Activated CD4-positive, alpha-beta memory T cell treated with anti-CD3 and anti-CD28 coated beads, Interleukin-2, amount 10 ng/mL, durations not matched to agents 7 days and 5 days (primary cell): ENCODE results near the gene MTUS2. TPM values are rescaled to one million over a fixed set of nuclear protein-coding genes. Genes with fewer than 3 reads are reported as not detected.
A peak's percentile ranks its signal among the peaks of the same experiment; 100 is the strongest.

Experiments
- CTCF ChIA-PET: fragments of 350-600 bp; sonication (Branson Sonifier 250); formaldehyde crosslinking; loops from one replicate; lab custom pipeline; 2021; ENCODE audit warnings: antibody characterized with exemption, inconsistent platforms; lab: Charles Lee
- POLR2A ChIA-PET: fragments of 350-600 bp; sonication (Branson Sonifier 250); formaldehyde crosslinking; loops from one replicate; lab custom pipeline; 2021; ENCODE audit warnings: antibody characterized with exemption; lab: Charles Lee
- DNase-seq: peaks from one replicate; pipeline ENCODE4 v3.0.0-alpha.2; 2020
- H3K27ac Mint-ChIP-seq: one replicate; pipeline ENCODE4 v1.8.0; 2021; ENCODE audit warnings: mild to moderate bottlenecking, mixed read lengths
- H3K27me3 Mint-ChIP-seq: one replicate; pipeline ENCODE4 v1.8.0; 2021; ENCODE audit warnings: mixed read lengths
- H3K36me3 Mint-ChIP-seq: one replicate; pipeline ENCODE4 v1.8.0; 2021; ENCODE audit warnings: low read depth, mixed read lengths
- H3K4me1 Mint-ChIP-seq: one replicate; pipeline ENCODE4 v1.8.0; 2021; ENCODE audit warnings: mixed read lengths
- H3K4me3 Mint-ChIP-seq: one replicate; pipeline ENCODE4 v1.8.0; 2021; ENCODE audit warnings: mild to moderate bottlenecking, mixed read lengths
- H3K9me3 Mint-ChIP-seq: one replicate; pipeline ENCODE4 v1.8.0; 2021; ENCODE audit warnings: mixed read lengths
- total RNA-seq, 2 experiments: library from RNA; stranded (reverse); gene quantifications; one replicate each; pipeline ENCODE4 v1.2.3, GENCODE V29; 2021

MTUS2 gene
- total RNA-seq, result not detected

GRCh38 chr13:28820099-28821051 is at the start of gene MTUS2:
Gene MTUS2 (plus strand): TSS chr13:28820339.
- ChIA-PET CTCF (interaction anchor here (0.8 kb wide), 1 partner anchor 16 kb away, joined by 3 read pairs; no protein-coding TSS in a partner anchor), POLR2A (no interaction called here)
- Mint-ChIP-seq H3K9me3 (peaks cover 9% of the 10 kb centered on the region), H3K4me3 (peak within 1 kb of the TSS; percentile 48), H3K27me3 (peaks cover 47% of the 10 kb centered on the region), H3K4me1 (peaks cover 3% of the 10 kb centered on the region), H3K36me3 (no peaks in the 10 kb centered on the region), H3K27ac (no peak within 1 kb of the TSS)
- no peak for DNase-seq

DNA sequence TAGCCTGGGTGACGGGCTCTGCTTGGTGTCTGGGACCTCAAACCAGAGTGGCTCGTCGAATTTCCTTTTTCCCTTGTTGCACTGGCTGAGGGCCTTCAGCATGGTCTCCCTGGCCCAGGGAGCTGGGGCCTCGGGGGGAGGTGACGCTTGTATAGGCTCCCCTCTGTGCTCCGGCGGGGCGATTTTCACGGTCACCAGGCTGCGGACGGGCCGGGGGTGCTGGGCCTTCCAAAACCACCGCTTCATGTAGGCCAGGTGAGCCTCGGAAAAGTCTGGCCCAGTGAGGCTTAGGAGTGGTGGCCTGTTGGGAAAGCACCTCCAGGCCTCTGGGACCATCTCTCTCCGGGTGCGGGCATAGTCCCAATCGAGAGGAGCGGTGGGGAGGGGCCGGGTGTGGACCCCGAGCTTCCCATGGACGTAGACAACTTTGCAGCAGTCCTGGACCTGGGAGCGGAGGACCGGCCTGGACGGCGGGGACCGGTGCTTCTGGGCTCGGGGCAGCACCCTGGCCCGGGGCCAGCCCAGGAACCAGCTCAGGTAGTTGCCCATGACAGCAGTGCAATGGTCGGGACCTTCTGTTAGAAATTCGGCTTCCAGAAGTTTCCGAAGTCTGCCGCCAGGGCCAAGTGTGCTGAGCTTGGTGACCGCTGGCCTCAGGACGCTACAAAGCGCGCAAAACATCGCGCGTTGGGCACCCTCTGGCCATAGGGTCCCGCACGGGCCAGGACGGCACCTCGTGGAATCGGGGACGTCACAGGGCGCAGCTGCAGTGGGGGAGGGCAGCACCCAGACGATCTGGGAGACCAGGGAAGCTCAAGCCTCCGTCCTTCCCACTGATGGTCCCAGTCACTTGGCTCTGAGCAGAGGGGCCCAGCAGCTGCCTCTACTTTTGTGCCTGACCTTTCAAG is 41.6 kb upstream of the MTUS2 start:
- POLR2A ChIA-PET, result no interaction called here
- H3K4me1 Mint-ChIP-seq, result no peaks in the 10 kb centered on the region
- H3K9me3 Mint-ChIP-seq, result peaks cover 11% of the 10 kb centered on the region
- no peak overlapping the region for H3K27ac Mint-ChIP-seq
- no peak for DNase-seq
- H3K36me3 Mint-ChIP-seq, result peaks cover under 1% of the 10 kb centered on the region
- peaks cover 13% of the 10 kb centered on the region for H3K27me3 Mint-ChIP-seq
- CTCF ChIA-PET, result no interaction called here
- no peak overlapping the region for H3K4me3 Mint-ChIP-seq

DNA sequence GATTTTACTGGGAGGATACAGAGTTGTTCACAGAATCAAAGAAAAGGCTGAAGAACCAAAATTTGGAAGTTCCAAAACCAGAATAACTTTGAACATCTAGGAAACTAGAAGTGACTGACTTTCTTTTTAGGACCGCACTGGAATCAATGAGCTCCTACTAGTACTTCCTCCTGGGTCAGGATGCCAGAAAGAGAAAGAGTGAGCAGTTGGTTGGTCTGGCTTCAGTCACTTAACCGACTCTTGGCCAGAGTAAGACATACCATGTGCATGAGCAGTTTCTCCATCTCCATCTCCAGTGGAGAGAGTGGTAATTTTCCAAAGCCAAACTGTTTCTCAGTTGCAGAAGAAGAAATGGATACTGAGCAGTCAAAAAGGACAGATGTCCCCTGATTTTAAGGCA is 27.1 kb upstream of the MTUS2 start:
- CTCF ChIA-PET, result no interaction called here
- no peak overlapping the region for H3K4me3 Mint-ChIP-seq
- POLR2A ChIA-PET, result no interaction called here
- no peak for DNase-seq
- no peaks in the 10 kb centered on the region for H3K9me3 Mint-ChIP-seq
- no peaks in the 10 kb centered on the region for H3K36me3 Mint-ChIP-seq
- H3K4me1 Mint-ChIP-seq, result peaks cover 3% of the 10 kb centered on the region
- H3K27me3 Mint-ChIP-seq, result peaks cover 29% of the 10 kb centered on the region
- no peak overlapping the region for H3K27ac Mint-ChIP-seq

GRCh38 chr13:28794396-28794795 is 25.7 kb upstream of the MTUS2 start:
- Mint-ChIP-seq H3K27me3 (peaks cover 27% of the 10 kb centered on the region), H3K9me3 (no peaks in the 10 kb centered on the region), H3K27ac (no peak overlapping the region), H3K4me3 (no peak overlapping the region), H3K36me3 (no peaks in the 10 kb centered on the region), H3K4me1 (peaks cover 3% of the 10 kb centered on the region)
- ChIA-PET CTCF (interaction anchor here (1.1 kb wide), 1 partner anchor 16 kb away, joined by 3 read pairs; no protein-coding TSS in a partner anchor), POLR2A (no interaction called here)
- DNase-seq, result no peak

GRCh38 chr13:28796938-28797257 is 23.2 kb upstream of the MTUS2 start:
- no peaks in the 10 kb centered on the region for H3K36me3 Mint-ChIP-seq
- CTCF ChIA-PET, result interaction anchor here (0.6 to 1.5 kb wide), 23 partner anchors 8 to 1855 kb away, joined by 3 to 11 read pairs (median 4); partner anchors contain the start of genes POMP and SLC46A3
- no peak overlapping the region for H3K27ac Mint-ChIP-seq
- H3K4me1 Mint-ChIP-seq, result peaks cover 3% of the 10 kb centered on the region
- POLR2A ChIA-PET, result no interaction called here
- no peak overlapping the region for H3K4me3 Mint-ChIP-seq
- H3K27me3 Mint-ChIP-seq, result peaks cover 26% of the 10 kb centered on the region
- no peak for DNase-seq
- no peaks in the 10 kb centered on the region for H3K9me3 Mint-ChIP-seq

DNA sequence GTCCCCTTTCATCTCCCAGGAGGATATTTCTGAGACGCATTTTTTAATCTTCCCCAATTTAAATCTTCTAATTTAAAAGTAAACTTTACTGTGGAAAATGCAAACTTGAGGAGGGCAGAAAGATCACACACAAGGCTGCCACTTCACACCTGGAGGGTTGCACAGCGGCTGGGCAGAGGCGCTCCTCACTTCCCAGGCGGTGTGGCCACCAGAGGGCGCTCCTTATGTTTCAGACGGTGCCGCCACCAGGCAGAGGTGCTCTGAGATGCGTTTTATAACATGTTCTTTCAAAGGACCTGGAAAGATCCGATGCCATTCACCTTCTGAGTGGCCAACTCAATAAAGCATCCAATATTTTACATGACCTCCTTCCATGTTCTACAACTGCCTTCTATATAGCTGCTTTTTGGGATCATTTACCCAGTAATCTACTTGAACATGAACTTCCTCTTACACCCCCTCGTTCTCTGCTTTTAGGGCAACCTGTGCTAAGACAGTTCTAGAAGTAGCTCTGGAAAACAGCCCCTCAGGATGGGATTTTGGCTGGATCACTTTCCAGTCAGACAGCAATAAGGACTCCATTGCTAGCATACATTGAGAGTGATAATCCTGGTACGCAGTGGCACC is 14.8 kb upstream of the MTUS2 start:
- ChIA-PET POLR2A (no interaction called here), CTCF (interaction anchor here (0.9 to 1.0 kb wide), 2 partner anchors 9 to 15 kb away, joined by 3 to 4 read pairs; no protein-coding TSS in a partner anchor)
- Mint-ChIP-seq H3K4me1 (no peaks in the 10 kb centered on the region), H3K27me3 (peaks cover 6% of the 10 kb centered on the region), H3K4me3 (no peak overlapping the region), H3K9me3 (peaks cover 13% of the 10 kb centered on the region), H3K27ac (no peak overlapping the region), H3K36me3 (no peaks in the 10 kb centered on the region)
- DNase-seq, result peak; percentile 37

DNA sequence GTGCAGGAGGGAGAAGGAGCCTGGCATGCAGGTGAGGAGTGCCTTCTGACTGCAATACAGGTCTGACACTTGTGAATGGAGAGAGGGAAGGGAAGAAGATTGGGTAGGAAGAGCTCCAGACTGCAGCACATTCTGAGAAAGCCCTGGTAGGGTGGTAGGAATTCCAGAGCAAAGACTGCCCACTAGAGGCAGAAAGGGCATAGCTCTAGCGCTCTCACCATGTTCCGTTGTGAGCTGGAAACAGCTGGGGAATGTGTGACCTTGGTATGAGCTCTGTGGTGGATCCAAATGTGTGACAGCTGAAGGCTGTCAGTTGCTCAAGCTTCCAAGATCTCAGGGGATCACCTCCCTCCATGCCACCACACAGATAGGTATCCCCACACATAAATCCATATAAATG is 2.9 kb upstream of the MTUS2 start:
- Mint-ChIP-seq H3K9me3 (no peaks in the 10 kb centered on the region), H3K27ac (no peak overlapping the region), H3K36me3 (no peaks in the 10 kb centered on the region), H3K4me3 (no peak overlapping the region), H3K27me3 (peaks cover 36% of the 10 kb centered on the region), H3K4me1 (peaks cover 3% of the 10 kb centered on the region)
- ChIA-PET POLR2A (no interaction called here), CTCF (interaction anchor here (1.2 kb wide), 1 partner anchor 545 kb away, joined by 4 read pairs; no protein-coding TSS in a partner anchor)
- no peak for DNase-seq

DNA sequence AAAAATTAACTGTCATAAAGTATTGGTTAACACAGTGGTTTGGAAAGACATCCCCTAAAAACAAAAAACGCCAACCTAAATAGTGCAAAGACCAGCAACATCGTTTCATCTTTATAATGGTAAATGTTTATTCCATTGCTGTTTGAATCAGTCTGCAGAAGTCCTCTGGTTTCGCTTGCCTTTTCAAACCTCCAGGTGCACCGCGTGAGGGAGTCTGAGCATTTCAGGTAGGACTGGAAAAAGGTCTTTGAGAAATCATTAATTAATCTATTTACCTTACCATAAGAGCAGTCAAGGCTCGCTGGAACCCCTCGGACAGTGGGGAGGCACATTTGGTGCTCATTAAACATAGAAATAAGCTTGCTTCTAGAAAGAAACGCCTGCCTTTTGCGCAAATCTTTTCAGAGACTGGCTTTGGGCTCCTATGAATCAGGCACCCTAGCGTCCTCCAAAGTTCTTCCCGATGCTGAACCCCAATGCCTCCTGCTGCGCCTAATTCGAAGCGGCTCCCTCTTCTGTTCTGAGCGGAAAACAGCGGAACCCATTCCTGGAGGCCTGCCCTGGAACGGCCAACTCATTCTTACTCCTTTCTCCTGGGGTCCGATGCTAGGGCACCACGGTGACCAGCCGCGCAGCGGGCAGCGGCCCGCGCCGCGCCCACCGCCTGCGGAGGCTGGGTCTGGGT is 951 bp upstream of the MTUS2 start:
- H3K27ac Mint-ChIP-seq, result no peak overlapping the region
- ChIA-PET CTCF (interaction anchor here (0.5 to 1.4 kb wide), 5 partner anchors 10 to 759 kb away, joined by 3 read pairs; no protein-coding TSS in a partner anchor), POLR2A (no interaction called here)
- no peaks in the 10 kb centered on the region for H3K36me3 Mint-ChIP-seq
- H3K4me1 Mint-ChIP-seq, result peaks cover 3% of the 10 kb centered on the region
- H3K27me3 Mint-ChIP-seq, result peaks cover 44% of the 10 kb centered on the region
- H3K4me3 Mint-ChIP-seq, result no peak overlapping the region
- H3K9me3 Mint-ChIP-seq, result peaks cover 7% of the 10 kb centered on the region
- DNase-seq, result no peak

GRCh38 chr13:28819735-28820098 is 422 bp upstream of the MTUS2 start:
- ChIA-PET CTCF (interaction anchor here (0.5 to 1.4 kb wide), 3 partner anchors 10 to 759 kb away, joined by 3 read pairs; no protein-coding TSS in a partner anchor), POLR2A (no interaction called here)
- H3K36me3 Mint-ChIP-seq, result no peaks in the 10 kb centered on the region
- no peak overlapping the region for H3K4me3 Mint-ChIP-seq
- peaks cover 9% of the 10 kb centered on the region for H3K9me3 Mint-ChIP-seq
- H3K4me1 Mint-ChIP-seq, result peaks cover 3% of the 10 kb centered on the region
- DNase-seq, result peak; percentile 53
- H3K27me3 Mint-ChIP-seq, result peaks cover 47% of the 10 kb centered on the region
- no peak overlapping the region for H3K27ac Mint-ChIP-seq

- Mint-ChIP-seq H3K36me3 (no peaks in the 10 kb centered on the region), H3K9me3 (peaks cover 9% of the 10 kb centered on the region), H3K4me1 (peaks cover 3% of the 10 kb centered on the region), H3K27ac (no peak overlapping the region), H3K27me3 (peaks cover 45% of the 10 kb centered on the region), H3K4me3 (no peak overlapping the region)
- ChIA-PET POLR2A (no interaction called here), CTCF (no interaction called here)
- DNase-seq, result no peak
These were observed 2.0 kb downstream of the MTUS2 start for GRCh38 chr13:28822151-28822550.

GRCh38 chr13:28822801-28823200 is 2.7 kb downstream of the MTUS2 start:
- CTCF ChIA-PET, result no interaction called here
- no peaks in the 10 kb centered on the region for H3K36me3 Mint-ChIP-seq
- POLR2A ChIA-PET, result no interaction called here
- peaks cover 41% of the 10 kb centered on the region for H3K27me3 Mint-ChIP-seq
- peaks cover 9% of the 10 kb centered on the region for H3K9me3 Mint-ChIP-seq
- H3K4me1 Mint-ChIP-seq, result peaks cover 3% of the 10 kb centered on the region
- H3K27ac Mint-ChIP-seq, result no peak overlapping the region
- no peak overlapping the region for H3K4me3 Mint-ChIP-seq
- no peak for DNase-seq

DNA sequence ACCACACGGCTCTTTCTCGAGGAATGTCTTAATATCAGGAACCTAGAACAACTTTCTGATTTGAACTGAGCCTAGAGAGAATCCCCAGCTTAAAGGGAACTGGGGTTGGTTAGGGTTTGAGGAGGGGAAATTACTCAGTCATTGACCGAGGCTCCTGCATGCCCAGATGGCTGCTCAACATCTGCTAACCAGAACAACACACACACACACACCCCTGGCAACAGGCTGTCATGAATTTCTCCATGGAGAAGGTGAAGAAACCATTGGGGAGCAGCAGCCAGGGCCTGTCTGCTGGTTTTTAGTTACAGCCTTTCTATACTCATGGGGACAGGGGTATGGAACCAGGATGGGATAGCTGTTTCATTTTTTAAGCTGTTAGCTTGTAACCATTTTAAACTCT is 5.2 kb downstream of the MTUS2 start:
- POLR2A ChIA-PET, result no interaction called here
- Mint-ChIP-seq H3K27me3 (peaks cover 28% of the 10 kb centered on the region), H3K27ac (no peak overlapping the region), H3K9me3 (peaks cover 15% of the 10 kb centered on the region), H3K4me3 (no peak overlapping the region), H3K4me1 (peaks cover 2% of the 10 kb centered on the region), H3K36me3 (no peaks in the 10 kb centered on the region)
- CTCF ChIA-PET, result no interaction called here
- DNase-seq, result no peak
